Fibroblast of skin of left biceps (primary cell): ENCODE data around the gene ITGB8.

Experiments used
- DNase-seq, 2 experiments: peaks; one replicate each; pipeline ENCODE4 v3.0.0-alpha.2; 2013; ENCODE audit warnings: low read depth in 2 of 2

ITGB8 gene

DNA sequence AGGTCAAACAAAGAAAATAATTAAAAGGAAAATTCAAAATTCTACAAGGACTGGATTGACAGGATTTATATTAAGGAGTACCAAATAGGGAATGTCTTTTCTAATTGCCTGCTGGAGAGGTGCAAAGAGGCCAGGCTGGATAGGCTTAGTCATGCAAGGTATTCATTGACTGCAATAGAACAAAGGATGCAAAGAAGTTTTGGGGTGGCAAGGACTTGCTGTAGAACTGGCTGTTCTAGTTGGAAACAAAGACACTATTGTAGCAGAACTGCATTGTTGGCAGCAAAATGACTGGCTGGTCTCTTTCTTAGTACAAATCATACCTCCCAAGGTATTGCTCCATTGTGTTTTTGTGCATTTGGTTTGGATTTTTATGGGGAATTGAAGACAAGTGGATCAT, 10.1 kb downstream of the ITGB8 start:
- no peak for DNase-seq

DNA sequence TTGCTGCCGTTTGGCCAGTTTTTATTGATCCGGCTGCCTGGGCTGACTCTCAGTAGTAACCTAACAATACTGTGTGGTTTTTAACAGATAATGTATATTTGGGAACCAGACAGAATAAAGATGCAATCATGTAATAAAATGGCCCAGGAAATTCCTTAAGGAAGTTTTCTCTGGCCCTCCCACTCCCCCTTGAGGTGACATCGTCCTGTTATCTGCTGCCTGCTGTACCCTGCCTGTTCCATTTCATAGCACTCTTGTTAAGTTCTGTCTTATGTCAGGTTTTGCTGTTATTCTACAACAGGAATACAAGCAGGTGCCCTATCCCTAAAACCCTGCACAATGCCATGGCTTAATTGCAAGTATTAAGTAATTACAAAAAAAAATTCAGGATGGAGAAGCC, 12.5 kb downstream of the ITGB8 start:
- DNase-seq, result no peak

DNA sequence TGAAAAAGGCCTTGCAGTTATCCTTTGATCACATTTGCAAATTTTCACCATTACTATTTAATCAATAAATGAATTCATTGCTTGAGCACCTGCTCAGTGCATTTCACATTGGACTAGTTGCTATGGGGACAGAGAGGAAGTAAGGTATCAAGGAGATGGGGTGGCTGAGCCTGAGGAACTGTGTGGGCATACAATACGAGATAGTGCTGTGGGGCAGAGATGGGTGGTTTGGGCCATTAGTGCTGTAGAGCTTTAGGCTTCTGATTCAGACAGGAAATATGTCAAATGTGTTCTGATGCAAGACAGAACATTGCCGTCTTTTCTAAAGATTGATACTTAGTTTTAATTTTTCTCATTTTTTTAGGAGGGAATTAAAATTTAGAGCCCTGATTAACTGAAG, 13.2 kb downstream of the ITGB8 start:
- DNase-seq, result no peak

DNA sequence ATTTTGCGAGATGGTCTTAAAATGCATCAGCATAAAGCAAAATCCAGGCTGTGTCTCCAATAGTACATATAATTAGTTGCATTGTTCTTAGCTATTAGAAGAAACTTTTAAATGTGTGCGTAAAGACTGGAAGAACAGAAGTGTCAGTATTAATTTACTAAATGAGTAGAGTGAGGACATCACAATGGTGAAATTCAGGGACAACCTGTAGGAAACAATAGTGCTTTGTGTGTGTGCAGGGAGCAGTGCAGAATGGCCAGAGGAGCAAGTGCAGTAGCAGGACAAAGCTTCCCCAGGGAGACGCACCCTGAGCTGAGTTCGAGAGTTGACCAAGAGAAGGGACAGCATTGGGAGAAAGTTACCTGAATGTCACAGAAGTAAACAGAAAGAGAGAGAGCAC, 13.7 kb downstream of the ITGB8 start:
- DNase-seq, result no peak

DNA sequence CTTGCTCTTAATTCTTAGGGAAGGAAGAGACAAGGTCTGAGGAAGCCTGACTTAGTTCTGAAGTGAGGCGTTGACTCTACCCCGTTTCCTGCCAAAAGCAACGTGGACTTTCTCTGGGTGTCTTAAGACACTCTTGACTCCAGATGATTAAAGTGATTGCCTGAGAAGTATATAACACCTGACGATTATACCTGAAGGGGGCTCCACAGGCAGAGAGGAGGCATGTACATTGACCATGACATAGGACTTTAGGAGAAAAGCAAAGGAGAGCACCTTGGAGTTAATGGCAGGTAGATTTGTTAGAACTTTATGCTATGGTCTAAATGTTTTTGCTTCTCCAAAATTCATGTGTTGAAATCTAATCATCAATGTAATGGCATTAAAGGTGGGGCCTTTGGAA, 15.9 kb downstream of the ITGB8 start:
- no peak for DNase-seq

DNA sequence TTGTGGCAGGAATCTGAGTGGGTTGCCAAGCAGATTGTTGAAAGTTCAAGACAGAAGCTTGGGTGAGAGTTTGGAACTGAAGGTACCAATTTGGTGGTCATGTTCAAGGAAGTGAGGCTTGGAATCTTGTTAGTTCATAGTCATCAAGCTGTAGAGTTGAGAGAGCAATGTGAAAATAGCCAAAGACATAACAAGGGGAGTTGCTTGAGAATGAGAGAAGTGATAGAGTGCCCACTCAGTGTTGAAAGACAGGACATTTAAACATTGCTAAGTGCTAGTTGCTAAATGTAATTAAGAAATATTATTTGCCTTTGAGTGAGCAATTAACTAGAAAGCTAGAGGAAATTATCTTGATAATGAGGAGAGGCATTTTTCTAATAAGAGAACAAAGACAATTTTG, 17.0 kb downstream of the ITGB8 start:
- DNase-seq, result no peak

DNA sequence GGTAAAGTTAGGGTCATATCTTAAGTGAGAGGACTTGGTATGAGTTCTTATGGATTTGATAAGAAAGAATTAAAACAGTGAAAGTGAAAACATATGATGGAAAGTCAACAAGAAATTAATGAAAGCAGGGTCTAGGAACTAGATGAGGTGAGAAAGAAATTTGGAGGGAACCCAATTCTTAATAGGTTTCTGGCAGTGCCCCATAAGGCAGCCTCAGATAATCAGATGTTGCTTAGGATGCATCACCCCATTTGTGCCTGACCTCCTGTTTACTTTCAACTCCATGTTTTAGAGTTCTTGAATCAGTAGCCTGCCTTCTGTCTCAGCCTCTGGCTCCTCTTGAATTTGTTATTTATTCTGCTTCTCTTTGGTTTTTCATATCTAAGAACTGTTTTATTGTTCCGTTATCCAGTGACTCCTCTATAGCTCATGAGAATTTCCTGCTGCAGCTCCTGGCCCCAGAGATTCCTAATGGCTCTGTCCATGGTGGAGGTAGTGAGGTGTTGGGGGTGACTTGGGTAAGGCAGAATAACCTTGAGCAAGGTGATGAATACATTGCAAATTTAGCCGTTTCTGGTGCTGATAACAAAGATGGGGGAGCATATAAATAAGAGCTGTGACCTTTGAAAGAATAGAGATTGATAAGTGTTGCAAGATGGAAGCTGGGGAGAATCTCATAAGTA, 17.6 kb downstream of the ITGB8 start:
- no peak for DNase-seq

DNA sequence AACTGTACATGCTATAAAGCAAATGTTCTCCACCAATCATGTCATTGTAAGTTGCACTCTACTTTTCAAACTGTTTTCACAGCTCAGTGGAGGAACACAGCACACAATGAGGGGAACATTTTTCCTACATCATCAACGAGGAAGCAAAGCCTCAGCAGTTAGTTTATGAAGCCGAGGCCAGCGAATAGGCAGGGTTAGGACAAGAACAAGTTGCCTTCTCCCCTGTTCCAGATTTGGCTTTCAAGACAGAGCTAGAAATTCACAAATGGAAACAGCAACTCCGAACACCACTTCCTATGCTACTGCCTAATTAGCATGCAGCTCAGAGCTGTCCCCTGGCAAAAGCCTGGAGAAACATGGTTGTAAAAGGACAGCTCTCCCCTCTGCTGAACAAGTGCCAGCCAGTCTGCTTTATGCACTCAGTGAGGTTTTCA, 19.8 kb downstream of the ITGB8 start:
- DNase-seq, result no peak

DNA sequence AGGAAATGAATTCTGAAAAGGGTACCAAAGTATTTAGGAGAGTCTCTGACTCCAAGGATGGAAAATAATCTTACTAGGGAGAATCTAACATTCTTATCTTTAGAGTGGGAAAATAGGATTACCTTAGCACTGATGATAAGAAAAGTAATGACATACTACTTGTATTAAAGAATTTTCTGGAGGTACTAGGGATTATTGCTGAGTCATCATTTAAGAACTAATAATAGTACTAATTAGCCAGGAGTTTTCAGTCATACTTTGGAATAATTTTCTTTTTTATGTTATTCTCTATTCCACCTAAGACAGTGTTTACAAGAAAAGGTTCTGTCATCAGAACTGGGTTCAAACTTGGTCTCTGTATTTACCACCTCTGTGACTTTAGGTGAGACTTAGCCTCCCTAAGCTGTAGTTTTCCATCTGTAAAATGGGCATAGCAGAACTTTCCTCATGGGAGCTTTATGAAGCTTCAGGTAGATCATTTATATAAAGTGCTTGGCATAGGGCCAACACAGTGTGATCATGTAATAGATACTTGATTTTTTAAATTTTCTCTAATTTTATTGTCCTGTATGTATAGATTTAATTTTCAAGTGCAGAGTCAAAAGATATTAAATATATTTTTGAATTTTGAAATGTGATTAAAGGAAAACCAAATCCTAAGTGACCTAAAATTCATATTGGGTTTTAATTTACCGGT, 20.4 kb downstream of the ITGB8 start:
- DNase-seq, result no peak

DNA sequence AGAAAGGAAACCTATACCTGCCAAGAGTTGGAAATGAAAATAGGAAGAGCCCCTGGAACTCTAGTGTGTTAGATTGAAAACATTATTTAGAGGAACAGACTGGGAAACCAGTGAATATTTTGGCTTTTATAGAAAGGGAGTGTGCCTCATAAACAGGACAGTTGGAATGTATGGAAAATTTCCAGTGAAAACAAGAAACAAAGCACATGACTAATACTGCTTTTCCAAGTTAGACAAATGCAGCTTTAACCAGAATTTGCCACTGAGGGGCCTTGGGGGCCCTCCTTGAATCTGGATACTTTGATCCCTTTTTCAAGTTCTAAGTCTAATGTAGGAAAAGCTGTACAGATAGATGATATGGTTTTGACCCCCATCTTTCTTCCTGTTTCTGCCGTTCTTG, 21.2 kb downstream of the ITGB8 start:
- peak in 1 of 2 experiments; percentile 46 for DNase-seq

DNA sequence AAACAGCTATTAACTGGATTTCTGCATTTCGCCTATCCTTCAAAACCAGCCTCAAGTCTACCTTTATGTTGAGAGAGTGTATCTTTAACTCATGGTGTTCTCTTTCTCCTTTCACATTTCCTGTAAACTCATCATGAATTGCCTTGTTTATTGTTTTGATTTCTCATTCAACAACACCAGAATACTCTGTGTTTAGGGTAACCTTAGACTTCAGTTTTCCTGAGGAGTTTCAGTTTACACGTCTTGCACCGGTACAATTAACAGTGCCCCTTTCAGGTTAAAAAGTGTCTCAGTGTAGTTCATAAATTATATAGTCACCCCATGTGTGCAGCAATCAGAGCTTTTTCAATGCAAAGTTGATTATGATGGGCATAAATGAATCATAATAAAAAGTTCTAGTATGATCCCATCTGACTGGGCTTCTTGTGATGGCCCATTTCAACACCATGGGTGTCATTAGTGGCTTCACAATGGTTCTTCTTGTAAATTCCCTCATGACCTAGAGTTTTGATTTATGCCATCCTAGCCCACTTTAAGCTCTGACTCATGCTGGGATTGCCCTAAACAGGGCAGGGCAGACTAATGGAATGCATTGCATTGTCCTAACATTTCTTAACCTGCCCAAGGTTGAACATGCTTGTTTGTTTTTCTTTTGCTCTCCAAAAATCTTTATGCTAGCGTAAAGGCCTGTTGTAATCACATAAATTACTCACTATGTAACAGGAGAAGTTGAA, 22.0 kb downstream of the ITGB8 start:
- DNase-seq, result no peak

DNA sequence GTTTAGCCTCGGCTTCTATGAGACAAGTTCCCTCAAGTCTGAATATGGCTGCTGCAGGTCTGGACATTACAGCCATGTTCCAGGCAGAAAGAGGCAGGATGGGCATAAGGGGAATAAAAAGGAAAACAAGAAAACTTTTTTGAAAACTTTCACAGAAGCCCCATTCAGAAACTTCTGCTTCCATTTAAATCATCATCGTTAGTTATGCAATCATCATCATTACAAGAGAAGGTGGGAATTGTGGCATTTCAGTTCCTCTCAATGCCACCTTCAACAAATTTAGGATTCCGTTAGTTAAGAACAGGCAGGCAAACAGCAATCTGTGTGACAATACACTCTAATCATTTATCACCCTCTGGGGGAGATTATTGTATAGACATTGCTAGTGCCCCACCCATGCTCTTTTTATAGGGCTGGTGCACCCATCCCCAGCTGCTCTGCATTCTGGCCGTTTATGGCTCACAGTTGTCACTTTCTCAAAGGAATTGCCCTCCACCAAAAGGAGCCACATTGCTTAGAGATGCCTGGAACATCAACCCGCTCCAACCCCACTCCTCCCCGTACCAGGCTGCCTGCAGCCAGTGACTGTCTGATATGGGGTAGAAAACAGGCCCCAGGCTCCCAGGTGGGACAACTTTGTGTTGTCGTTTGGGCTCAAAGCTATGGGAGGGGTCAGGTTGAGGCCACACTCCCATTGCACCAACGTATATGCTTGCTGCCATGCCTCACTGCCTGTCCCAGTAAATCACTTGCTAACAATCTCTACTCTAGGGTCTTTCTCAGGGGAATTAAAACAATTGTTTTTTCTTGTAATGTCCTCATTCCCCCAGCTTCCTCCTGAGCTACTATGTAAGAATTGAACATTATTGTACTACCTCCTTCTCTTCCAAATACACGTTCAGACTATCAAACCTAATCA, 24.2 kb downstream of the ITGB8 start:
- DNase-seq, result no peak

DNA sequence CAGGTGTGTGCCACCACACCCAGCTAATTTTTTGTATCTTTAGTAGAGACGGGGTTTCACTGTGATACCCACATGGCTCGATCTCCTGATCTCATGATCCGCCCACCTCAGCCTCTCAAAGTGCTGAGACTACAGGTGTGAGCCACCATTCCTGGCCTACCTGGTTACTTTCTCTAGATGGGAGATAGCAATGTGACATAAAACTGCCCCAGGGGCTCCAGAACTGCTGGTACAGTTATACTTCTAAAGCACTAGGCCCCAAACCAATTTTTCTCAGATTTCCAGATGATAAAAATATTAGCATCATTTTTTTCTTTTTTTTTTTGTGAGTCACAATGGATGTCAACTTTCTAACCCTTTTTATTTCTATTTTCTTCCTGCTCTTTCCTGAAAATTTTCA, 27.4 kb downstream of the ITGB8 start:
- DNase-seq, result no peak

DNA sequence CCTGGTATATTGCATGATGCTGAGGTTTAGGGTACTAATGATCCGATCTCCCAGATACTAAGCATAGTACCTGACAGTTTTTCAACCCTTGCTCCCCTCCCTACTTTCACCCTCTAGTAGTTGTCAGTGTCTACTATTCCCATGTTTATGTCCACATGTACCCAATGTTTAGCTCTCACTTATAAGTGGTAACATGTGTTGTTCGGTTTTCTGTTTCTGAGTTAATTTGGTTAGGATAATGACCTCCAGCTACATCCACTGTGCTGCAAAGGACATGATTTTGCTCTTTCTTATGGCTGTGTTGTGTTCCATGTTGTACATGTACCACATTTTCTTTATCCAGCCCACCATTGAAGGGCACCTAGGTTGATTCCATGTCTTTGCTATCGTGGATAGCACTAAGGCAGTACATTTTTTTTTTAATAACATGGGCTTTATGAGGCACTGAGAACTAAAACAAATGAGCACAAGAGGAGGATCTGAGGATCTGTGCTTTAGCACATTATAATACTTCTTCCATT, 28.1 kb downstream of the ITGB8 start:
- DNase-seq, result no peak

DNA sequence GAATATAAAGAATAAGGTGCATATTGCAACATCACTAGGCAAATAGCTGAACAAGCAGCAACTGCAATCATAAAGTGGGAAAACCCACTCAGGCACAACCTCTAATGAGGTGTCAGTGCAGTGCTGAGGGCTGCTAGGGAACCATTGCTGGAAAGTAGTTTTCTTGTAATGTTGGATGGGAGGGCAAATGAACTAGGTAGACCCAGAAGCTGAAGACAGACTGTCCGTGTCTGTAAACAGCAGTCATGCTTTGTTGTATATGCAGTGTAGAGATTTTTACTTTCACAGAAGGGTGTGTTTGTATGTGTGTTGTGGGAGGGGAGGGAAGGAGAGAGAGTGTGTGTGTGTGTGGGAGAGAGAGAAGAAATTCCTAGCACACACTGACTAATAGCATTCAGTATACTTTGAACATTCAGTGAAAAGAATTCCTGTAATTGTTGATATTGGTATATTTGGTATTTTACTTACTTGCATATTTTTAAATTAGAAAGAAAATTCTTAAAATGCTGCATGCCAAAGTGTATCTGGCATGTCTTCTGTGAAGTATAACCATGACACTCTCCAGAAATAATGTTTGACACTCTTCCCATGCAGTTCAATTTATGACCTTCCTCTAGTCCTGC, 28.8 kb downstream of the ITGB8 start:
- DNase-seq, result peak in 1 of 2 experiments; percentile 9

DNA sequence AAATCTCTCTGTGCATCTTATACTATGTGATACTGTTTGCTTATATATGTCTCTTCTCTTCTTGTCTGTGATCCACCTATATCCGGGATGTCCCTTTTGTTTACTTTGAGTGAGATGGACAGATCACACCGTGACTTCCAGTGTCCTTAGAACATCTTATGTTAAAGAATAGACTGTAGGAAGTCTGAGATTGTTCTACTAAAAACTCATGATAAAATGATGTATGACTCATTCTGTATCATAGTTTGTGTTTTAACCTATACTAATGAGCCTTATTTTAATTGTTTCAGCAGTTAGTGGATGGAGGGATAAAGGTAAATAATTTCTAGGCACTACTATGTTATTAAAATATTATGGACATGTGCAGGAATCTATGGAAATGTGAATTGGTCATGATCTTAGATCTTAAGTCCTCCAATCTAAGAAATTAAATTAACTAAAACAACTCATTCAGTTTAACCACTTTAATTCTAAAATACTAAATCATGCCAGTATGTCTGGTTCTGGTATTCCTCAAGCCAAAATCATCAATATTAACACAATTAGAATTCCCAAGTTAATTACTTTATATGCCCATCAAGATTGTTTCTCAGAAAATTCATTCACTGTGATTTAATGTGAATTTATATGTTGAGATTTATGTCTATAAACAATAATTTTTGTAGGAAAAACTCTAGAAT, 32.0 kb downstream of the ITGB8 start:
- no peak for DNase-seq

DNA sequence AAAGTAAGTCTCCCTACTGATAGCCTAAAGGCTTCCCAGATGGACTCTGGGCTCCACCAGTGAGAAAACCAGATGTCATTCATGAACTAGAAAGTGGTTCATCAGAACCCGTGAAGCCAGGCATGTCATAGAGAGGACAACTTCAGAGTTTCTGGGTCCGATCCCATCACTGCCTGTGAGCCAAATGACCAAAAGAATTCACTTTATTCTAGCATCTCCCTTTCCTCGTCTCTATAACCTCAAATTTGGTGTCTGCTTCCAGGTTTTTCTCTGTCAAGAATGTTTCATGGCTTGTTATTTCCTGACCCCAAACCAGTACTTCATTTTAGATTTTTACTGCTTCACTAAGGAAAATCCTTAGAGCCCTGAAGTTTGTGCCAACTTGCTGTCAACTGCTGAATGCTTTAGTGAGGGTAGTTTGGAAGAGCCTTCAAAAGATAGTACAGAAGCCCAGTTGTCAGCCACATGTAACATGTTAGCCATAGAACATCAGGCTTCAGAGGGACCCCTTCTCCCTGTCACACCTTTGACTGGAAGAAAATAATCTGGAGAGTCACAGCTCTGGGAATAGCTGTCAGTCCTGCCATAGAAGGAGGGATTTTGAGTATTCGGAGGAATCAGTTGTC, 34.0 kb downstream of the ITGB8 start:
- no peak for DNase-seq

DNA sequence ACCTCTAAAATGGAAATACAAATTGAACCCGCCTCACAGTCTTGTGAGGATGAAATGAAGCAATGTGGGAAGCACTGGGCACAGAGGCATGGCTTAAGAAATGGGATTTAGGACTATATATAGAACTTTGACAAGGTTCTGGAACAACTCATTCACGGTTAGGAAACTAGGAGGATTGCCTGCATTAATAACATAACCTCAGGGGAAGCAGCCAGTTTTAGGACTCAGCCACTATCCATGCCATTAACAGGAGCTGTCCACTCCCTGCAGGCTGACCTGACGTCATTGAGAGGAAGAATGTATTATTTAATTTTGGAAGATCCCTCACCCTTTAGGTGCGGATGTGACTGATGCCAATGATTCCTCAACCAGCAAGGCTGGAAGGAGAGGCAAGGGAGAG, 34.8 kb downstream of the ITGB8 start:
- no peak for DNase-seq

DNA sequence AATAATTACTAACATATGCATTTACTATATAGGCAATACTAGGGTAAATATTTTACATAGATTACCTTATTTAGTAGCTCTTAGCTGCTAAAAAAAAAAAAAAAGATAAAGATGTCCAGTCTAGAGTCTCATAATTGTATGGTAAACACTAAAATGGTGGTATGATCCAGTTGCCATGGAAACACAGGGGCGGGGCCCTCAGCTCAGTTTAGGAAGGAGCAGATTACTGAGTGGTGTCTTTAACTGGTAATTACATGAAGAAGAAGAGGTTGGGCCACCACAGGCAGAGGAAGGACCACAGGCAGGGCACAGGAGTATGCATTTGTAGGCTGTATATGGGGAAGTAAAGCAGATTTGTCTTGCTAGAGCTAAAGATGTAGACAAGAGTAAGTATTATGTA, 43.7 kb downstream of the ITGB8 start:
- no peak for DNase-seq

DNA sequence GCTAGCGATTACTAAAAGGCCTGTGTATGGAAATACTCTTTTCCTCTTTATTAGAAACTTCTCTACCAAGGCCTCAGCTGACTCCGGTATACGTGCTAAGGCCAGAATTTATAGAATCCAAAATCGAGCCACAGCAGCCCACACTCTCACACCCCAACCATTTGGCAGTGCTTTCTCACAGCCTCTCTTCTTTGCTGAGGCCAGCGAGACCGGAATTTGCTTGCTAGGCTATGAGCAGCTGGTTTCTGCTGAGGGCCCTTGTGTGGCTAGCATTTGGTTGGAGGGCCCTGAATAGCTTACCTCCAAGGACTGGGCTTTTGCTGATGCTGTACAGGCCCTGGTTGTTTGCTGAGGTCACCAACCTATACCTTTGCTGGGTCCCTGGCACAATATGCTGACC, 46.1 kb downstream of the ITGB8 start:
- no peak for DNase-seq
